Measurements from ENCODE around the gene HOXB7. TPM values are rescaled to one million over a fixed set of nuclear protein-coding genes. Genes with fewer than 3 reads are reported as not detected.

HOXB7 gene
- total RNA-seq, 2 experiments from 2014 or later: 1.6 to 1.7 TPM

DNA sequence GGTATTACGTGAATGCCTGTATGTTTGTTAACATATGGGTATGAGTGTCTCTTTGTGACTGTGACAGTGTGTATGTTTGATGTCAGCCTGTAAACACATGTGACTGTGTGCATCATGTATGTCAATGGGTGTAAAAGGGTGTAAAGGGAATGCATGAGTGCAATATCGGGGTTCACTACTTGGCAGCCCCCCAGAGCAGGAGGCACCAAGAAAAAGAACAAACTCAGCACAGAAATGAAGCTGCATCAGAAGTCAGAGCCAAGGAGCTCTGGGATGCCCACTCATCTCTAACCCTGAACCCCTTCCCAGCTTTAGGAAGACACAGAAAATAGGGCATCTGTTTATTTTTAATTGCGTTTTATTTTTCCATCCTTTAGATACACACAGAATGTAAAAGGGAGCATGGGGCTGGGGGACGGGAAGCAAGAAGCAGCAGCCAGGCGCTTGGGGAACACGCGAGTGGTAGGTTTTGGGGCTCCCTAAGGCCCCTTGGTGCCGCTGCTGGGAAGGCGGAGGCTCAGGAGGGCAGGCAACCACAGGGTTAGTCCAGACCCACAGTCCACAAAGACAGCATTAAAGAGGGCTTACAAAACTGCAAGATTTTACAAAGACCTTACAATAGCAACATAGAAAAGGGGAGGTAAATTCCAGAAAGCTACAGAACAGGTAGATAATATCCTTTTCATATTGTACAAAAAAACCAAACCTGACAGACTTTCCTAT, 3.8 kb downstream of the HOXB7 start:
- POLR2A ChIA-PET: interaction anchor here (1.3 kb wide), 1 partner anchor 9 kb away, joined by 5 read pairs; no protein-coding TSS in a partner anchor
- Mint-ChIP-seq H3K4me1 (peaks cover 39% of the 10 kb centered on the region), H3K9me3 (no peaks in the 10 kb centered on the region), H3K27me3 (peaks cover 80% of the 10 kb centered on the region), H3K36me3 (ENCODE audit: low read depth) (peaks cover 5% of the 10 kb centered on the region), H3K4me3 (no peak overlapping the region), H3K27ac (no peak overlapping the region)
- CTCF ChIA-PET: interaction anchor here (0.6 to 2.1 kb wide), 4 partner anchors 10 to 271 kb away, joined by 3 to 8 read pairs (median 4); partner anchors contain the start of gene HOXB5
- no peak for DNase-seq

- DNase-seq: no peak
- H3K4me3 Mint-ChIP-seq: no peak overlapping the region
- H3K27me3 Mint-ChIP-seq: peaks cover 82% of the 10 kb centered on the region
- H3K27ac Mint-ChIP-seq: no peak overlapping the region
- POLR2A ChIA-PET: interaction anchor here (1.3 kb wide), 1 partner anchor 10 kb away, joined by 5 read pairs; no protein-coding TSS in a partner anchor
- CTCF ChIA-PET: interaction anchor here (1.0 to 2.1 kb wide), 3 partner anchors 13 to 270 kb away, joined by 3 to 8 read pairs (median 5); partner anchors contain the start of gene HOXB5
- no peaks in the 10 kb centered on the region for H3K9me3 Mint-ChIP-seq
- H3K36me3 Mint-ChIP-seq (ENCODE audit: low read depth): peaks cover 5% of the 10 kb centered on the region
- H3K4me1 Mint-ChIP-seq: peaks cover 40% of the 10 kb centered on the region
These were observed 4.6 kb downstream of the HOXB7 start for GRCh38 chr17:48605991-48606891.

DNA sequence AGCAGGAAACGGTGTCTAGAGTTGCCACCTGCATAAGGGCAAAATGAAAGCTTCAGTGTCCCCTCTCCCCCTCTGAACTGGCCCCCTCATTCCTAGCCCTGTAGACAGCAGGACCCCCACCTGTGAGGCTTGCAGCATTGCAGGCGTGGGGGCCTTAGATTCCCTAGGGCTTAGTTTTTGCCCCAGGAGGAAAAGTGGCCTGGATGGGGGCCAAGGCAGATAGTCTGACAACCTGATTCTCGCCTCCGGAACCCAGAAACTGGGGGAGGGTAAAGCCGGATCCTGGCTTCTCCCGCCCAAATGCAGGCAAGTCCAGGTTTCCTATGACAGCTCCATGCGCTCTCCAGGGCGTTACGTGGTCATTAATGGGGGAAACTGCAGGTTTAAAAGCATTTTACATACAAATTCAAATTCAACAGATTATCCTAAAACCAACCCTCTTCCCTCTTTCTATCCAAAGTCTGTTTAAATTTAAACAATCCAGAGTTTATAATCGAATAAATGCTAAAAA, 5.4 kb downstream of the HOXB7 start:
- Mint-ChIP-seq H3K27ac (no peak overlapping the region), H3K27me3 (peaks cover 85% of the 10 kb centered on the region), H3K4me1 (peaks cover 34% of the 10 kb centered on the region), H3K4me3 (no peak overlapping the region), H3K36me3 (ENCODE audit: low read depth) (peaks cover 2% of the 10 kb centered on the region), H3K9me3 (no peaks in the 10 kb centered on the region)
- CTCF ChIA-PET: interaction anchor here (0.6 kb wide), 1 partner anchor 474 kb away, joined by 3 read pairs; no protein-coding TSS in a partner anchor
- POLR2A ChIA-PET: no interaction called here
- DNase-seq: no peak

DNA sequence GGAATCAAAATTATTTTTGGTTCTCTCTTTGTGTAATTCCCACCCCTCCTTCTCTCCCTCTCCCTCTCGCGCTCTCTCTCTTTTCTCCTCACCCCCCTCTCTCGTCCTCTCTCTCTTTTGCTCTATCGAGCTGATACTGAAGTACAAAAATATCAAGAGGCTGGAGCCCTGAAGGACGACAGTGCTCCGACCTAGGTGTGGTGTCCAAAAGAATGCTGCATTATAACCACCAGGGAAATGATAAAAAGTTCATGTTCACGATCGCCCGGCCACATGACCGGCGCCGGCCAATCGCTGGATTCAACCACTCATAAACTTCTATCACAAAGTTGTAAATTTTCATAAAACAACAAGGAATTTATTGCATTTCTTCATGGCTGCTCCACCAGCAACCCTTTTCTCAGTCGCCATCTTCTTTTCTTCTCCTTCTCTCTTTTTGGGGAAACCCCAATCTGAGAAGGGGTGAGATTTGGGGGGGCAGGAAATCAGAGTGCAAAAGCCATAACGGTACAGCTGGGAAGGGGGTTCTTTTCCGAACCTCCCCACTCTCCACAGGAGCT, 6.0 kb downstream of the HOXB7 start, which contains the start of gene HOXB6:
Gene HOXB6 (minus strand): TSS at position 217 of the 560 bp plus-strand sequence. CDS start 6,836 bp downstream, outside the sequence.
- H3K4me3 Mint-ChIP-seq: no peak within 1 kb of the TSS
- peaks cover 33% of the 10 kb centered on the region for H3K4me1 Mint-ChIP-seq
- ChIA-PET CTCF (interaction anchor here (0.6 to 0.7 kb wide), 2 partner anchors 153 to 473 kb away, joined by 3 to 4 read pairs; no protein-coding TSS in a partner anchor), POLR2A (no interaction called here)
- no peak within 1 kb of the TSS for H3K27ac Mint-ChIP-seq
- H3K36me3 Mint-ChIP-seq (ENCODE audit: low read depth): peaks cover 2% of the 10 kb centered on the region
- DNase-seq: no peak
- peaks cover 91% of the 10 kb centered on the region for H3K27me3 Mint-ChIP-seq
- H3K9me3 Mint-ChIP-seq: no peaks in the 10 kb centered on the region

GRCh38 chr17:48603959-48604769, 6.7 kb downstream of the HOXB7 start:
- Mint-ChIP-seq H3K36me3 (ENCODE audit: low read depth) (peaks cover 2% of the 10 kb centered on the region), H3K27ac (no peak overlapping the region), H3K27me3 (peaks cover 92% of the 10 kb centered on the region), H3K4me3 (no peak overlapping the region), H3K9me3 (no peaks in the 10 kb centered on the region), H3K4me1 (peaks cover 31% of the 10 kb centered on the region)
- ChIA-PET CTCF (interaction anchor here (0.7 kb wide), 1 partner anchor 152 kb away, joined by 4 read pairs; no protein-coding TSS in a partner anchor), POLR2A (interaction anchor here (0.6 kb wide), 1 partner anchor 11 kb away, joined by 3 read pairs; the partner anchor contains the start of gene HOXB8)
- DNase-seq: no peak

GRCh38 chr17:48601539-48602425, 9.0 kb downstream of the HOXB7 start:
- Mint-ChIP-seq H3K4me3 (no peak overlapping the region), H3K27me3 (peaks cover 96% of the 10 kb centered on the region), H3K4me1 (peaks cover 51% of the 10 kb centered on the region), H3K9me3 (no peaks in the 10 kb centered on the region), H3K36me3 (ENCODE audit: low read depth) (no peaks in the 10 kb centered on the region), H3K27ac (no peak overlapping the region)
- DNase-seq: no peak
- ChIA-PET POLR2A (interaction anchor here (0.8 to 2.1 kb wide), 4 partner anchors 8 to 14 kb away, joined by 3 to 7 read pairs (median 4); partner anchors contain the start of gene HOXB5), CTCF (interaction anchor here (0.6 to 1.8 kb wide), 13 partner anchors 9 to 522 kb away, joined by 3 to 8 read pairs (median 4); partner anchors contain the start of gene HOXB7)

DNA sequence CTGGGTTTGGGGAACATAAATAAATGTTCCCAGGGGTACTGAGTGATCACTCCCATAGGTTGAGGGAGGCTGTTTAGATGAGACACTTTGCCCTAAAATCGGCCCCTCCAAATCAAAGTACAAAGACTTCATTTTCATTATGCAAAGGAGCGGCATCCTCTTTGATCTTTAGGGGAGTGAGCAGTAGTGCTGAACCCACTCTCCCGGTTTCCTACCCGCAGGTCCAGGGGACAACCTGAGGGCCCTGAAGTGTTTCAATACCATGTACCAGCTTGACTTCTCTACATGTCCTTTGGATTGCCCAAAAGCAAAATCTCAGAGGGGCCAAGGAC, 9.6 kb downstream of the HOXB7 start:
- no peak for DNase-seq
- Mint-ChIP-seq H3K9me3 (no peaks in the 10 kb centered on the region), H3K36me3 (ENCODE audit: low read depth) (no peaks in the 10 kb centered on the region), H3K4me3 (no peak overlapping the region), H3K4me1 (peaks cover 57% of the 10 kb centered on the region), H3K27me3 (peaks cover 96% of the 10 kb centered on the region), H3K27ac (no peak overlapping the region)
- ChIA-PET CTCF (interaction anchor here (0.6 to 1.8 kb wide), 11 partner anchors 9 to 321 kb away, joined by 3 to 8 read pairs (median 4); partner anchors contain the start of gene HOXB7), POLR2A (interaction anchor here (1.0 to 2.1 kb wide), 3 partner anchors 8 to 13 kb away, joined by 3 to 7 read pairs (median 5); partner anchors contain the start of gene HOXB5)

GRCh38 chr17:48600244-48601098, 10.3 kb downstream of the HOXB7 start:
- POLR2A ChIA-PET: interaction anchor here (0.6 to 2.1 kb wide), 4 partner anchors 8 to 121 kb away, joined by 3 to 7 read pairs (median 4); partner anchors contain the start of gene HOXB5
- H3K4me3 Mint-ChIP-seq: no peak overlapping the region
- peaks cover 97% of the 10 kb centered on the region for H3K27me3 Mint-ChIP-seq
- H3K27ac Mint-ChIP-seq: no peak overlapping the region
- H3K4me1 Mint-ChIP-seq: peaks cover 60% of the 10 kb centered on the region
- no peaks in the 10 kb centered on the region for H3K9me3 Mint-ChIP-seq
- CTCF ChIA-PET: interaction anchor here (0.9 to 1.8 kb wide), 9 partner anchors 10 to 292 kb away, joined by 3 to 8 read pairs (median 5); partner anchors contain the start of gene HOXB7
- DNase-seq: no peak
- H3K36me3 Mint-ChIP-seq (ENCODE audit: low read depth): no peaks in the 10 kb centered on the region

DNA sequence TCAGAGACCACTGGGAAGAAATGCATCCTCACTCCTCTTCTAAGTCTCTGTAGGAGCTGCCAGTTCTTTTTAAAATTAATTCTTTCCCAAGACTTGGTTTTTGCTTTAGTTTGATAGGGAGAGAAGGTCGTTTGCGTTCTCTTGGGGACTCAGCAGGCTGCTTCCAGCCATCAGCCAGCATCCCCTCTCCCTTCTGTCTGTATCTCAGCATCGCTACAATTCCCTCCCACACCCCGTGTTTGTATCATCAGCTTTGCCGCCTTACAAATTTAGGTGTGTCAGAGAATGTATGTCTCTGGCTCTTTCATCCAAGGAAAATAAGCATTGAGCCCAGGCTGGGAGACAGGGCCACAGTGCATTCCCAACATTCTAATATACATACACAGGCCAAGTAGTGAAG, 11.5 kb downstream of the HOXB7 start:
- H3K27ac Mint-ChIP-seq: no peak overlapping the region
- peaks cover 58% of the 10 kb centered on the region for H3K4me1 Mint-ChIP-seq
- ChIA-PET CTCF (interaction anchor here (1.4 to 1.5 kb wide), 2 partner anchors 13 to 19 kb away, joined by 4 read pairs; no protein-coding TSS in a partner anchor), POLR2A (no interaction called here)
- H3K36me3 Mint-ChIP-seq (ENCODE audit: low read depth): no peaks in the 10 kb centered on the region
- peaks cover 94% of the 10 kb centered on the region for H3K27me3 Mint-ChIP-seq
- no peak for DNase-seq
- no peak overlapping the region for H3K4me3 Mint-ChIP-seq
- no peaks in the 10 kb centered on the region for H3K9me3 Mint-ChIP-seq

DNA sequence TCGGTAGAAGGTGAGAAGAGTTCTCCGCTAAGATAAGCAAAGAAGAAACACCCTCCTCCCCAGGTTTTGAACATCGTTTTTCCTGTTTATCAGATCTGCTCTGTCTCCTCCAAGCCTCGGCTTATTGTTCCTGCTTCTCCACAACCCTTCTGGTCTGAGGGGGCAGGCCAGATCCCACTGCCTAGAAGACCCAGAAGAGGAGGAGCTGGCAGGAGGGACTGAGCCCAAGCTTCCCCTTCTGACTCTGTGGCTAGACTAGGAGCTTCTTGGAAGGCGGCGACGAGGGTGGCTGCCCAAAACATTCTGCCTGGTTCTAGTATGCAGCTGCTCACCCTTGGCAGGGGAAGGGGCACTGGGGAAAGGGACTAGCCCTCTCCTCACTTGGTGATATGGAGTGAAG, 12.1 kb downstream of the HOXB7 start:
- Mint-ChIP-seq H3K4me3 (no peak overlapping the region), H3K27me3 (peaks cover 92% of the 10 kb centered on the region), H3K27ac (no peak overlapping the region), H3K9me3 (no peaks in the 10 kb centered on the region), H3K4me1 (peaks cover 59% of the 10 kb centered on the region), H3K36me3 (ENCODE audit: low read depth) (no peaks in the 10 kb centered on the region)
- ChIA-PET POLR2A (no interaction called here), CTCF (interaction anchor here (1.4 to 1.5 kb wide), 2 partner anchors 14 to 20 kb away, joined by 4 read pairs; no protein-coding TSS in a partner anchor)
- no peak for DNase-seq

All from activated CD4-positive, alpha-beta memory T cell treated with anti-CD3 and anti-CD28 coated beads, Interleukin-2, amount 10 ng/mL, durations not matched to agents 7 days and 5 days (primary cell).